Omental fat pad (tissue), 4 donors: Measurements from ENCODE around the gene IGF2BP2. TPM values are rescaled to one million over a fixed set of nuclear protein-coding genes. Genes with fewer than 3 reads are reported as not detected.

ENCODE experiments used
- ATAC-seq: fragments of 150-250 bp; one replicate; pipeline ENCODE4 v1.9.1; 2016; ENCODE audit warnings: mild to moderate bottlenecking, moderate library complexity; ENCODE audit not compliant: low FRiP score
- DNase-seq: peaks from one replicate; pipeline ENCODE4 v3.0.0-alpha.2; 2019; ENCODE audit warnings: low spot score
- total RNA-seq, 4 donors: library from RNA; depleted of rRNA; stranded (reverse); fragments of >200 nt; gene quantifications; one replicate each; pipeline ENCODE4 v1.1.0, GENCODE V29; 2016
- TF ChIP-seq, protein P1 (sequence below), 3 donors: fragments of 450-650 bp; IDR thresholded peaks; one replicate each; pipeline ENCODE4 v1.5.1; 2016 to 2017; ENCODE audit warnings: antibody characterized with exemption in 3 of 3, mild to moderate bottlenecking in 3 of 3, moderate library complexity in 2 of 3

IGF2BP2 gene
- total RNA-seq, 4 donors from 2014 or later: 7.3 to 48.9 (median 18.7) TPM

DNA sequence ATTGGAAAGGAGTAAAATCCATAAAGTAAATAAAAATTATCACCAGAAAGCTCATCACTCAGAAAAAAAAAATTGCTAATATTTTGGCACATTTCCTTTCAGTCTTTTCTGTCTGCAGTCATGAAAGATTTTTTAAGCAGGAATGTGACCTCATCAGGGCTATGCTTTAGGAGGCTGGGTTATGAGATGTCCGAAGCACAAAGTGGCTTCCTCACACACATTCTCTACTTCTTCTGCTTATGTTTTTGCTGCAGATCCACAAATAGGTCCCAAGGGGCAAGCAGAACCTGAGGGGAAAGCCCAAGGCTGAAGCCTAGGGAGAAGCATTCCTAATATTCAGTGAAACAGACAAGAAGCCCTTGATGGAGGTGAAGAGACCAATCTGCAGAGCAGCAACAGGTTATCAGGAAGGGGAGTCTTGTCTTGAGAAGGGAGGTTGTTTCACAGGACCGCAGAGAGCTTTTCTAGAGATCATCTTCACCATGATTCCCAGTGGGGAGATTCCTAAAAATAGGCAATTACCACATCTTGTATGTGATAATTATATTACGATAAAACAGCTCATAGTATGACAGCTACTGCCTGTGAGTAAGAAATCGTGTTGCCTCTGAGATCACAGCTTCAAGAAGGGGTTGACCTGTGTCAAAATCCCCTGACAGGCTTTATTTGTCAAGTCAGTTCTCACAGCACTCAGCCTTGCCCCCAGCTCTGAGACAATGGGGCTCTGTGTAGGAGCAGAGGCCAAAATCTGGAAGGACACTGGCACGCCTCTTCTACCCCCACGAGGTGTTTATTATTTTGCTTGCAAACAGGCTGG lies 60.5 kb downstream of the IGF2BP2 start:
- ATAC-seq (peak; percentile 79), DNase-seq (no peak)
- TF ChIP-seq, protein P1, sequence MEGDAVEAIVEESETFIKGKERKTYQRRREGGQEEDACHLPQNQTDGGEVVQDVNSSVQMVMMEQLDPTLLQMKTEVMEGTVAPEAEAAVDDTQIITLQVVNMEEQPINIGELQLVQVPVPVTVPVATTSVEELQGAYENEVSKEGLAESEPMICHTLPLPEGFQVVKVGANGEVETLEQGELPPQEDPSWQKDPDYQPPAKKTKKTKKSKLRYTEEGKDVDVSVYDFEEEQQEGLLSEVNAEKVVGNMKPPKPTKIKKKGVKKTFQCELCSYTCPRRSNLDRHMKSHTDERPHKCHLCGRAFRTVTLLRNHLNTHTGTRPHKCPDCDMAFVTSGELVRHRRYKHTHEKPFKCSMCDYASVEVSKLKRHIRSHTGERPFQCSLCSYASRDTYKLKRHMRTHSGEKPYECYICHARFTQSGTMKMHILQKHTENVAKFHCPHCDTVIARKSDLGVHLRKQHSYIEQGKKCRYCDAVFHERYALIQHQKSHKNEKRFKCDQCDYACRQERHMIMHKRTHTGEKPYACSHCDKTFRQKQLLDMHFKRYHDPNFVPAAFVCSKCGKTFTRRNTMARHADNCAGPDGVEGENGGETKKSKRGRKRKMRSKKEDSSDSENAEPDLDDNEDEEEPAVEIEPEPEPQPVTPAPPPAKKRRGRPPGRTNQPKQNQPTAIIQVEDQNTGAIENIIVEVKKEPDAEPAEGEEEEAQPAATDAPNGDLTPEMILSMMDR (IDR thresholded peaks at IDR 0.05): no peak

DNA sequence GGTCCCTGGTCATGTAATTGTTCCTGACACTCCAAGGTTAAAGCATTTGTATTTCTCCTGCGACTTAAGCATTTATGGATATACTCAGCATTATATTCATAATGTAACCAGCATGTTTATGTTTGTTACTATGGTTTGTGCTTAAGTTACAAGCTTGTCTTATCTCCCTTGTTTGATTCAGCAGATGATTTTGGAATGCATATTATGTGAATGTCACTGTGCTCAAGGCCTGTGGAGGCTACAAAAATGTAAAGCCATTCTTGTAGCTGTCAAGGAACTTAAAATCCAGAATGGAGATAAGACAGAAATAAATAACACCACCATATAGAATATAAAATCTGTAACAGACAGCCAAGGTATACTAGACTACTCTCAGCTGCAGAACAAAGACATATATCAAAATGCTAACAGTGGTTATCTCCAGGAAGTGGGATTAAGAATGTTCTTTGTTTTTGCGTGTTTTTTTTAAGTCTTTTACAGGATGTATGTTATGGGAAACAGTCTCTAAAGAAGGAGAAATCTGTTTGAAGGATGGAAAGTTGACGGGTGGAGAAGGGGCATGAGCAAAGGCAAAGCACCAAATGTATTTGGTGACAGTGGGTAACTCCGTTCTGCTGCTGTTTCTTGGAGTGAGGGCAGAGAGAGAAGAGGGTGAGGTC lies 61.4 kb downstream of the IGF2BP2 start:
- ATAC-seq (no peak), DNase-seq (no peak)
- TF ChIP-seq, protein P1 (IDR thresholded peaks at IDR 0.05): no peak

DNA sequence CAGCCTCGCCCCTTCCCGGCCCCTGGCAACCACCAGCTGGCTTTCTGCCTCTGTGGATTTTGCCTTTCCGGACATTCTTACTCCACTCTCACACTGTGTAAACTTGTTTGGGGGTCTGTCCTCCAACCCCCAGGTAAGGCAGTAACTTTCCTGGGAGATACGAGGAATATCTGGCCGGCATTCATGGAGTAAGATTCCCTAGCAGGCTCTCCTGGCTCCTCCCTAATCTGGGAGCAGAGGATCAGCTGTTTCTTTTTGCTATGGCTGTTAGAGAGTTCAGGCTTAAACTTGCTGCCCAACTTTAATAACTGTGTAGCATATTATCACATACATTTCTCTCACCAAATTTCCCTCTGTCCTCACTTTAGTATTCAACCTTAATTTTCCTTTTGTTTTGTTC lies 64.3 kb downstream of the IGF2BP2 start:
- no peak for DNase-seq
- TF ChIP-seq, protein P1 (IDR thresholded peaks at IDR 0.05): no peak
- no peak for ATAC-seq

- TF ChIP-seq, protein P1 (IDR thresholded peaks at IDR 0.05): no peak
- ATAC-seq (no peak), DNase-seq (no peak)
Measured at GRCh38 chr3:185760088-185760487, 64.8 kb downstream of the IGF2BP2 start.

DNA sequence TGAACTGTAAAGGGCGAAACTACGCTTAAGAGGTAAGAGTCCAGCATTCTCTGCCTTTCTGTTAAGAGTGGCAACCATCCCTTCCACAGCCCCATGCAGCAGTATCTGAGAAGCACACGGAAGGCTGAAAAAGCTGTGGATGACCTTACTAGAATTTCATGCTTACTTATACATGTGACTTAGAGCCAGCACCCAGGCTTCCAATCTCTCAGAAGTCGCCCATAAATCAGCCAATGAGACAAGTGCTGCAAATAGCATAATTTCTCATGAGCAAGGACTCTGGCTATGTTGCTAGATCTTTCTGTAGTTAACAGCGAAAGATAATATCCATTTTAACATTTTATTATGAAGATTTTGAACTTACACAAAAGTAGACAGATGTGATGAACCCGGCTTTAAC lies 65.3 kb downstream of the IGF2BP2 start:
- ATAC-seq (no peak), DNase-seq (no peak)
- TF ChIP-seq, protein P1 (IDR thresholded peaks at IDR 0.05): no peak

DNA sequence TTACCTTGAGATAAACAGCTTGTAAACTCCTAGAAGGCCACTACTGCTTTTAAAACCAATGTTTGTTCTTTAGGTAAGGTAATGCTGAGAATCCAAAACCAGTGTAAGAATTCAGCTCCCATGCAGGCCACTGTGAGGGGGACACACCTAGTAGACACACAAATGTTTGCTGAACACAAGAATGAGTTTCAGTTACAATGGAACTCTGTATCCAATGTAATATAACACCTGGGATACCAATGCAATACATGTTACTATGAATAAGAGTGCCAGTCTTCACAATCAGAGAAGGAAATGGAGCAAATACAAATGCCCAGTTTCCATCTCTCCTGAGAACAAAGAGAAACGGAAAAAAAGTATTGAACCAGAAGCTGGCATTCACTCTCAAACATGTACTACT lies 65.9 kb downstream of the IGF2BP2 start:
- ATAC-seq (no peak), DNase-seq (no peak)
- TF ChIP-seq, protein P1 (IDR thresholded peaks at IDR 0.05): no peak

DNA sequence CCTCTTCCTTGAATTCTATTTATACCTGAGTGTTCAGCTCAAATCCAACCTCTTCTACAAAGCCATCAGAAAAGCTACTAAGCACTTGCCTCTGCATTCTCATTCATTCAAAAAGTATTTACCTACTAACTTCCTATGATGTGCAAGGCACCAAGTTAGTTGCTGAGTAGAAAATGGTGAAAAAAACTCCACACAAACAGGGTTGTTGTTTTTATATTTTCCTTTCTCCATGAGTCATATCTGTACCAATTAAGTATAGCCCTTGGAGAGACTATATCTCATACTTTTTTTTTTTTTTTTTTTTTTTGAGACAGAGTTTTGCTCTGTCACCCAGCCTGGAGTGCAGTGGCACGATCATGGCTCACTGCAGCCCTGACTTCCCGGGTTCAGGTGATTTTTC lies 67.7 kb downstream of the IGF2BP2 start:
- no peak for ATAC-seq
- DNase-seq: no peak
- TF ChIP-seq, protein P1 (IDR thresholded peaks at IDR 0.05): no peak
